RKO (cell line): ENCODE results near the gene RPS25.
"Not testable (repeated sequence)": the region's sequence is repeated elsewhere in the genome, so short reads cannot be mapped to it uniquely, and the experiment has no call there.

Experiments
- DNase-seq: peaks from one replicate; pipeline ENCODE4 v3.0.0-alpha.2; 2016; ENCODE audit warnings: low spot score

RPS25 gene

GRCh38 chr11:119039471-119039870 is 21.3 kb upstream of the RPS25 start:
- not testable (repeated sequence) for DNase-seq

GRCh38 chr11:119038884-119039283 is 20.7 kb upstream of the RPS25 start:
- no peak for DNase-seq

- DNase-seq = no peak
Observed at GRCh38 chr11:119034813-119035212, 16.7 kb upstream of the RPS25 start.

- not testable (repeated sequence) for DNase-seq
Observed at GRCh38 chr11:119033421-119033820, 15.3 kb upstream of the RPS25 start.

- DNase-seq = no peak
Observed at GRCh38 chr11:119031912-119032280, 13.8 kb upstream of the RPS25 start.

- DNase-seq = peak; percentile 99
Observed at GRCh38 chr11:119030329-119031047, 12.3 kb upstream of the RPS25 start, which contains the start of gene SLC37A4. Gene SLC37A4, minus strand, starts transcription at chr11:119030877.

GRCh38 chr11:119030029-119030328 is 11.8 kb upstream of the RPS25 start:
- DNase-seq = no peak

- DNase-seq = peak; percentile 43
Observed at GRCh38 chr11:119029340-119030028, 11.3 kb upstream of the RPS25 start.

- DNase-seq = no peak
Observed at GRCh38 chr11:119029069-119029339, 10.9 kb upstream of the RPS25 start.

GRCh38 chr11:119028346-119029068 is 10.4 kb upstream of the RPS25 start:
- DNase-seq = no peak

GRCh38 chr11:119027561-119028345 is 9.6 kb upstream of the RPS25 start:
- DNase-seq = no peak

- DNase-seq = no peak
Observed at GRCh38 chr11:119026970-119027369, 8.8 kb upstream of the RPS25 start.

GRCh38 chr11:119025978-119026766 is 8.0 kb upstream of the RPS25 start:
- no peak for DNase-seq

- no peak for DNase-seq
Observed at GRCh38 chr11:119025541-119025940, 7.4 kb upstream of the RPS25 start.

- DNase-seq = no peak
Observed at GRCh38 chr11:119025099-119025473, 6.9 kb upstream of the RPS25 start.

GRCh38 chr11:119024430-119025098 is 6.4 kb upstream of the RPS25 start:
- DNase-seq = no peak

GRCh38 chr11:119023741-119024140 is 5.6 kb upstream of the RPS25 start:
- DNase-seq = no peak

- no peak for DNase-seq
Observed at GRCh38 chr11:119021631-119022030, 3.5 kb upstream of the RPS25 start.

GRCh38 chr11:119019996-119020395 is 1.9 kb upstream of the RPS25 start:
- no peak for DNase-seq

- not testable (repeated sequence) for DNase-seq
Observed at GRCh38 chr11:119017377-119017776, 766 bp downstream of the RPS25 start.
